ENCODE results near the gene TMEM51. TPM values are rescaled to one million over a fixed set of nuclear protein-coding genes. Genes with fewer than 3 reads are reported as not detected.

The TMEM51 gene
- total RNA-seq, 2 experiments from 2014 or later, result not detected

GRCh38 chr1:15148004-15148403, 5.5 kb upstream of the TMEM51 start:
- Mint-ChIP-seq H3K27me3 (peaks cover 53% of the 10 kb centered on the region), H3K4me3 (no peak overlapping the region), H3K9me3 (no peaks in the 10 kb centered on the region), H3K36me3 (ENCODE audit: low read depth) (no peaks in the 10 kb centered on the region), H3K27ac (no peak overlapping the region), H3K4me1 (ENCODE audit: low read depth) (peaks cover 2% of the 10 kb centered on the region)
- DNase-seq (no peak), ATAC-seq (no peak)
- ChIA-PET POLR2A (no interaction called here), CTCF (no interaction called here)
- intact Hi-C loops (cut with micrococcal nuclease), result no loop called here
- no peak for TF ChIP-seq CTCF (IDR thresholded peaks at IDR 0.05)

- POLR2A ChIA-PET, result no interaction called here
- H3K4me1 Mint-ChIP-seq (ENCODE audit: low read depth), result peaks cover 2% of the 10 kb centered on the region
Measured at GRCh38 chr1:15148475-15148874, 5.1 kb upstream of the TMEM51 start.

GRCh38 chr1:15148941-15149340, 4.6 kb upstream of the TMEM51 start:
- CTCF ChIA-PET, result no interaction called here
- H3K9me3 Mint-ChIP-seq, result no peaks in the 10 kb centered on the region
- POLR2A ChIA-PET, result no interaction called here
- no peak overlapping the region for H3K4me3 Mint-ChIP-seq
- intact Hi-C loops (cut with micrococcal nuclease), result no loop called here
- DNase-seq, result no peak
- H3K27ac Mint-ChIP-seq, result no peak overlapping the region
- H3K27me3 Mint-ChIP-seq, result peaks cover 51% of the 10 kb centered on the region
- no peak for TF ChIP-seq CTCF (IDR thresholded peaks at IDR 0.05)
- H3K36me3 Mint-ChIP-seq (ENCODE audit: low read depth), result no peaks in the 10 kb centered on the region
- peaks cover 2% of the 10 kb centered on the region for H3K4me1 Mint-ChIP-seq (ENCODE audit: low read depth)
- no peak for ATAC-seq

More at GRCh38 chr1:15148475-15148874, 5.1 kb upstream of the TMEM51 start:
- intact Hi-C loops (cut with micrococcal nuclease), result no loop called here
- CTCF ChIA-PET, result no interaction called here
- H3K4me3 Mint-ChIP-seq, result no peak overlapping the region
- no peaks in the 10 kb centered on the region for H3K36me3 Mint-ChIP-seq (ENCODE audit: low read depth)
- no peak overlapping the region for H3K27ac Mint-ChIP-seq
- H3K9me3 Mint-ChIP-seq, result no peaks in the 10 kb centered on the region
- no peak for DNase-seq
- no peak for TF ChIP-seq CTCF (IDR thresholded peaks at IDR 0.05)
- ATAC-seq, result no peak
- H3K27me3 Mint-ChIP-seq, result peaks cover 52% of the 10 kb centered on the region

GRCh38 chr1:15150376-15150775, 3.2 kb upstream of the TMEM51 start:
- no peak for TF ChIP-seq CTCF (IDR thresholded peaks at IDR 0.05)
- POLR2A ChIA-PET, result no interaction called here
- peaks cover 57% of the 10 kb centered on the region for H3K27me3 Mint-ChIP-seq
- no peak overlapping the region for H3K4me3 Mint-ChIP-seq
- no peak overlapping the region for H3K27ac Mint-ChIP-seq
- CTCF ChIA-PET, result interaction anchor here (2.1 to 3.6 kb wide), 2 partner anchors 21 to 122 kb away, joined by 5 to 18 read pairs; no protein-coding TSS in a partner anchor
- ATAC-seq, result no peak
- intact Hi-C loops (cut with micrococcal nuclease), result loop anchor here (10.0 kb wide), 1 partner anchor 124 kb away; no protein-coding TSS in a partner anchor
- H3K4me1 Mint-ChIP-seq (ENCODE audit: low read depth), result peaks cover 8% of the 10 kb centered on the region
- H3K36me3 Mint-ChIP-seq (ENCODE audit: low read depth), result no peaks in the 10 kb centered on the region
- no peak for DNase-seq
- H3K9me3 Mint-ChIP-seq, result no peaks in the 10 kb centered on the region

- peaks cover 55% of the 10 kb centered on the region for H3K27me3 Mint-ChIP-seq
- ChIA-PET CTCF (interaction anchor here (0.9 to 3.6 kb wide), 3 partner anchors 22 to 121 kb away, joined by 3 to 18 read pairs (median 5); no protein-coding TSS in a partner anchor), POLR2A (no interaction called here)
- ATAC-seq, result no peak
- H3K4me1 Mint-ChIP-seq (ENCODE audit: low read depth), result peaks cover 16% of the 10 kb centered on the region
- no peak overlapping the region for H3K4me3 Mint-ChIP-seq
- H3K9me3 Mint-ChIP-seq, result no peaks in the 10 kb centered on the region
- DNase-seq, result no peak
- no peak for TF ChIP-seq CTCF (IDR thresholded peaks at IDR 0.05)
- intact Hi-C loops (cut with micrococcal nuclease), result loop anchor here (10.0 kb wide), 1 partner anchor 123 kb away; no protein-coding TSS in a partner anchor
- H3K27ac Mint-ChIP-seq, result no peak overlapping the region
- H3K36me3 Mint-ChIP-seq (ENCODE audit: low read depth), result no peaks in the 10 kb centered on the region
Measured at GRCh38 chr1:15151377-15151806, 2.2 kb upstream of the TMEM51 start.
